Adrenal gland (tissue), 12 donors: Measurements from ENCODE around the gene HRH4. TPM values are rescaled to one million over a fixed set of nuclear protein-coding genes. Genes with fewer than 3 reads are reported as not detected.

Experiments used
- DNase-seq, 7 donors: peaks; one replicate each; pipeline ENCODE4 v3.0.0-alpha.2; 2019 to 2020
- H3K27ac ChIP-seq, 5 donors: fragments of 200-600 bp; sonication (generic) in 4 of 5; 1 replicate in 3 of 5; 2 replicates in 2 of 5; pipeline versions ENCODE4 v1.5.1 to v1.8.0; 2016 to 2020; ENCODE audit warnings: mild to moderate bottlenecking in 1 of 5
- H3K27me3 ChIP-seq: fragments of 200-600 bp; 2 replicates; pipeline ENCODE4 v1.8.0; 2021
- H3K36me3 ChIP-seq, 2 donors: fragments of 200-600 bp; replicated peaks in 1 of 2; 1 replicate in 1 of 2; 2 replicates in 1 of 2; pipeline versions ENCODE4 v1.5.1 to v1.8.0; 2018 to 2022
- H3K4me1 ChIP-seq, 2 donors: fragments of 200-600 bp; replicated peaks in 1 of 2; 1 replicate in 1 of 2; 2 replicates in 1 of 2; pipeline versions ENCODE4 v1.5.1 to v1.8.0; 2018 to 2021
- H3K4me3 ChIP-seq, 4 donors: fragments of 200-600 bp; sonication (generic) in 3 of 4; one replicate each; pipeline ENCODE4 v1.5.1; 2016 to 2018
- H3K9me3 ChIP-seq, 3 donors: fragments of 200-600 bp; sonication (generic) in 1 of 3; replicated peaks in 1 of 3; 1 replicate in 2 of 3; 2 replicates in 1 of 3; pipeline versions ENCODE4 v1.5.1 to v1.8.0; 2016 to 2021
- CTCF ChIP-seq, 6 experiments: fragments of 450-650 bp in 4 of 6; fragments of 200-600 bp in 2 of 6; sonication (generic) in 1 of 6; IDR thresholded peaks; 1 replicate in 5 of 6; 2 replicates in 1 of 6; pipeline versions ENCODE4 v1.5.1 to v1.8.0; 2016 to 2021; ENCODE audit warnings: antibody characterized with exemption in 6 of 6, mild to moderate bottlenecking in 2 of 6, moderate library complexity in 1 of 6
- POLR2A ChIP-seq, 2 donors: fragments of 450-650 bp; IDR thresholded peaks; one replicate each; pipeline ENCODE4 v1.6.1; 2017; ENCODE audit warnings: antibody characterized with exemption in 2 of 2, mild to moderate bottlenecking in 2 of 2, moderate library complexity in 1 of 2
- WGBS, 4 donors: extraction: QIAGEN DNeasy Blood & Tissue Kit in 2 of 4; methylation state at CpG; one replicate each; pipeline versions ENCODE4 v1.1.5 to v1.1.7; 2013 to 2017; 5-methylcytosine and 5-hydroxymethylcytosine counted together
- intact Hi-C, 2 donors: fragments of 100-400 bp; cut with DNase I; formaldehyde crosslinking; loops; one replicate each; pipeline versions ENCODE4 v1.14.1 to v1.15.0; 2022 to 2023
- polyA plus RNA-seq, 3 donors: library from polyadenylated mRNA; stranded (reverse); fragments of 200-250 nt in 2 of 3; fragments of 350-450 nt in 1 of 3; fragmentation: Illumina TruSeq in 1 of 3; extraction: RNeasy Lipid Tissue Mini Kit (QIAGEN cat#74804) in 1 of 3; gene quantifications; one replicate each; pipeline ENCODE4 v1.2.3, GENCODE V29; 2013 to 2014
- total RNA-seq, 9 donors: library from RNA; depleted of rRNA in 4 of 9; stranded (reverse); fragments of >200 nt in 4 of 9; fragments of 120-200 nt in 1 of 9; fragmentation: NEBNext Ultra II Directional in 1 of 9; extraction: Animal tissue kit (Norgen Biotek cat#: 25700) in 1 of 9; gene quantifications; one replicate each; pipeline versions ENCODE4 v1.1.0 to v1.2.4, GENCODE V29; 2013 to 2023
- donor health status: healthy with polysubstance abuse.
- donor health status: Bipolar disorder and iron deficiency.
- donor health status: DM: yes; HTN: yes; CAD: no.
- donor health status: DM: no; HTN: no; CAD: no.
- donor health status: DM: no; HTN: no; CAD: no.
- donor health status: DM: yes; HTN: yes; CAD: no.

HRH4 gene
- total and polyA plus RNA-seq, 12 donors, result 0.03 to 0.13 (median 0.06) TPM; not detected in 8

GRCh38 chr18:24447961-24448360, 12.5 kb upstream of the HRH4 start:
- Histone ChIP-seq H3K36me3 (peaks cover 0 to 64% of the 10 kb centered on the region in 2 donors), H3K27me3 (no peaks in the 10 kb centered on the region), H3K4me1 (peaks cover 0 to 5% of the 10 kb centered on the region in 2 donors), H3K4me3 (no peak overlapping the region), H3K27ac (no peak overlapping the region), H3K9me3 (no peaks in the 10 kb centered on the region)
- WGBS, 4 donors, result 90 to 97% (median 94%) methylated on average over 1 of the region's 1 CpG
- TF ChIP-seq POLR2A (IDR thresholded peaks at IDR 0.05) (no peak), CTCF (IDR thresholded peaks at IDR 0.05) (no peak)
- DNase-seq, result no peak
- intact Hi-C loops, result no loop called here

- H3K36me3 ChIP-seq, result peaks cover 0 to 2% of the 10 kb centered on the region in 2 donors
- intact Hi-C loops, result no loop called here
- WGBS, 4 donors, result 86 to 96% (median 94%) methylated on average over 4 of the region's 4 CpGs
Observed at GRCh38 chr18:24456549-24456948, 3.9 kb upstream of the HRH4 start.

GRCh38 chr18:24459772-24460171, 665 bp upstream of the HRH4 start:
- no peaks in the 10 kb centered on the region for H3K4me1 ChIP-seq
- no peak for DNase-seq
- intact Hi-C loops, result no loop called here
- no peaks in the 10 kb centered on the region for H3K36me3 ChIP-seq
- no peak overlapping the region for H3K4me3 ChIP-seq
- H3K27me3 ChIP-seq, result no peaks in the 10 kb centered on the region
- WGBS, 4 donors, result 84 to 98% (median 86%) methylated on average over 4 of the region's 4 CpGs
- no peak overlapping the region for H3K27ac ChIP-seq
- H3K9me3 ChIP-seq, result no peaks in the 10 kb centered on the region
- no peak for TF ChIP-seq CTCF (IDR thresholded peaks at IDR 0.05)
- TF ChIP-seq POLR2A (IDR thresholded peaks at IDR 0.05), result no peak

More at GRCh38 chr18:24456549-24456948, 3.9 kb upstream of the HRH4 start:
- no peak for DNase-seq
- peaks cover 4 to 6% of the 10 kb centered on the region in 2 donors for H3K4me1 ChIP-seq
- H3K27ac ChIP-seq, result no peak overlapping the region
- H3K9me3 ChIP-seq, result no peaks in the 10 kb centered on the region
- H3K27me3 ChIP-seq, result no peaks in the 10 kb centered on the region
- TF ChIP-seq CTCF (IDR thresholded peaks at IDR 0.05) (no peak), POLR2A (IDR thresholded peaks at IDR 0.05) (no peak)
- no peak overlapping the region for H3K4me3 ChIP-seq

- TF ChIP-seq CTCF (IDR thresholded peaks at IDR 0.05), result no peak
- TF ChIP-seq POLR2A (IDR thresholded peaks at IDR 0.05), result no peak
- 88 to 95% (median 92%) methylated on average over 8 of the region's 8 CpGs for WGBS, 4 donors
- Histone ChIP-seq H3K4me1 (no peaks in the 10 kb centered on the region), H3K4me3 (no peak overlapping the region), H3K9me3 (no peaks in the 10 kb centered on the region), H3K27ac (no peak overlapping the region), H3K27me3 (no peaks in the 10 kb centered on the region), H3K36me3 (no peaks in the 10 kb centered on the region)
- intact Hi-C loops, result no loop called here
- DNase-seq, result no peak
Observed at GRCh38 chr18:24461996-24462395, 1.6 kb downstream of the HRH4 start.
